Type B pancreatic cell (in vitro differentiated cells): ENCODE measurements around the gene THOC1. TPM values are rescaled to one million over a fixed set of nuclear protein-coding genes. Genes with fewer than 3 reads are reported as not detected.

Source experiments
- DNase-seq: peaks from one replicate; pipeline ENCODE4 v3.0.0; 2021; ENCODE audit warnings: mixed read lengths; ENCODE audit not compliant: unreplicated experiment; ENCODE audit errors: extremely low spot score
- H3K27ac Mint-ChIP-seq: 2 replicates; pipeline ENCODE4 v1.8.0; 2021; ENCODE audit warnings: mild to moderate bottlenecking, mixed read lengths
- H3K27me3 Mint-ChIP-seq: 2 replicates; pipeline ENCODE4 v1.8.0; 2021; ENCODE audit warnings: mixed read lengths
- H3K36me3 Mint-ChIP-seq: 2 replicates; pipeline ENCODE4 v1.8.0; 2021; ENCODE audit warnings: mixed read lengths
- H3K4me1 Mint-ChIP-seq: one replicate; pipeline ENCODE4 v1.8.0; 2021; ENCODE audit warnings: mixed read lengths; ENCODE audit not compliant: unreplicated experiment
- H3K4me3 Mint-ChIP-seq: 2 replicates; pipeline ENCODE4 v1.8.0; 2021; ENCODE audit warnings: mild to moderate bottlenecking, mixed read lengths
- H3K9me3 Mint-ChIP-seq: 2 replicates; pipeline ENCODE4 v1.8.0; 2021; ENCODE audit warnings: mixed read lengths
- CTCF ChIP-seq: fragments of 200-600 bp; sonication (generic); conservative IDR thresholded peaks from 2 replicates; pipeline ENCODE4 v1.5.0; 2021; ENCODE audit warnings: antibody characterized with exemption, mild to moderate bottlenecking
- total RNA-seq: library from RNA; stranded (reverse); gene quantifications from 2 replicates; pipeline ENCODE4 v1.2.1, GENCODE V29; 2021; ENCODE audit warnings: low replicate concordance

THOC1 gene
- total RNA-seq, 1 donor from 2014 or later, result 58.3 TPM

GRCh38 chr18:274313-274712, 6.5 kb upstream of the THOC1 start:
- no peak overlapping the region for H3K27ac Mint-ChIP-seq
- H3K4me3 Mint-ChIP-seq, result no peak overlapping the region
- no peak for DNase-seq
- no peaks in the 10 kb centered on the region for H3K9me3 Mint-ChIP-seq
- no peaks in the 10 kb centered on the region for H3K36me3 Mint-ChIP-seq
- no peak for TF ChIP-seq CTCF
- peaks cover 7% of the 10 kb centered on the region for H3K4me1 Mint-ChIP-seq
- no peaks in the 10 kb centered on the region for H3K27me3 Mint-ChIP-seq

GRCh38 chr18:273525-273924, 5.7 kb upstream of the THOC1 start:
- no peak overlapping the region for H3K27ac Mint-ChIP-seq
- no peak overlapping the region for H3K4me3 Mint-ChIP-seq
- H3K4me1 Mint-ChIP-seq, result peaks cover 9% of the 10 kb centered on the region
- H3K9me3 Mint-ChIP-seq, result no peaks in the 10 kb centered on the region
- H3K27me3 Mint-ChIP-seq, result no peaks in the 10 kb centered on the region
- no peak for TF ChIP-seq CTCF
- no peak for DNase-seq
- no peaks in the 10 kb centered on the region for H3K36me3 Mint-ChIP-seq

DNA sequence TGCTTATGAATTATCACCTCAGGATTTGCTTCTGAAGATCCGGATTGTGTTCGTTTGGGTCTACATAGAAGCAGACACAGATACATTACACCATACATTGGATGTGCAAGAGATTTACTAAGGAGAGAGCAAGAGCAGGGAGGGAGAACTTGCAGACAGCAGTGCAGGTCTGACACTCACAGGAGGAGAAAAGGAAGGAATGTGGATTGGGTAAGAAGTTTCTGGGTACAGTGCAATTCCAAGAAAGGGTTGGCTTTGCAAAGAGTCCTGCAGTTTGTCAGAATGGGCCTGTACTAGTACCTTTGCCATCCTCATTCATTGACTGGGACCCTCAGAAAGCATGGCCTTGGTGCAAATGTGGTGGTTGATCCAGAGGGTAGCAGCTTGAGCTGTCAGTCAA, 4.8 kb upstream of the THOC1 start:
- H3K9me3 Mint-ChIP-seq, result no peaks in the 10 kb centered on the region
- H3K36me3 Mint-ChIP-seq, result no peaks in the 10 kb centered on the region
- H3K27ac Mint-ChIP-seq, result no peak overlapping the region
- H3K27me3 Mint-ChIP-seq, result no peaks in the 10 kb centered on the region
- H3K4me3 Mint-ChIP-seq, result no peak overlapping the region
- peaks cover 9% of the 10 kb centered on the region for H3K4me1 Mint-ChIP-seq
- TF ChIP-seq CTCF, result no peak
- no peak for DNase-seq

DNA sequence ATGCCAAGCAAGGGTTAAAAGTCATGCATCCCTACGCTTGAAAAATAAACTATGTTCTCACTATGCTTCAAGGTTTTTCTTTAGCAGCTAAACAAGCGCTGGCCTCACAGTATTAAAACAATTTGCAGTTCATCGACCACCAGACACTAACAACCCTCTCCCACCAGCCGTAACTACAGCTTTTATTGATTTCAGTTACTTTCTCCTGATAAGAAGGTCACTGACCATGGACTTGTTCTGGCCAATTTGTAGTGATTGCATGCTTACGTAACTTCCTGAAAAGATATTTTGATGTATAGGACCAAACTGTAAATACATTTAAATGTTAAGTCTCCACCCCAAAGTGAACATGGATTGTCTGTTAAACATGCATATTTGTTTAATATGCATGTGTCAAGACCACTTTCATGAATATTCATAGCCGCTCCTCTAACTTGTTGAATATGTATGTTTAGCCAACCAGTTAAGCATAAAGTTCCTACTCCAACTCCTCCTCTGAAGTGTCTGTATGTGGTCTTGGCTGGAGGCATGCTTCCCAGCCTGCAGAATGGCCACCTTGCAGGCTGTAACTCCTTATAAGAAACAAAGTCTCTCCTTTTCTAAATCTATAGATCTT, 1.7 kb upstream of the THOC1 start:
- Mint-ChIP-seq H3K9me3 (no peaks in the 10 kb centered on the region), H3K27me3 (no peaks in the 10 kb centered on the region), H3K4me1 (peaks cover 13% of the 10 kb centered on the region), H3K4me3 (peak overlapping the region; percentile 100), H3K36me3 (no peaks in the 10 kb centered on the region), H3K27ac (peak overlapping the region; percentile 100)
- TF ChIP-seq CTCF, result no peak
- no peak for DNase-seq

DNA sequence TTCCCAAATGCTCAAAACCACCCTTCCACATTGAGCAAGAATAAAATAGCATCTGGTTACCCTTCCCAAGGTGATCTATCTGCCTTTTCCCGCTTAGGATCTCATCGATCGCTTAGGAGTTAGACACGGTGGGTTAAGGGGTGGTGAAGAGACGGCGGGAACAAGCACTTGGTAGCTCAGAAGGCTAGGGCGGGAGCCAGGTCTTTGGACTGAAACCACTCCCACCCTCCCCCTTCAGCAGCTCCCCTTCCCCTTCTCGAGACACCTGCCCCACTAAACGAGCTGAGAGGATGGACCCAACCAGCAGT, 513 bp downstream of the THOC1 start:
- TF ChIP-seq CTCF, result no peak
- DNase-seq, result no peak

More for the DNA sequence above, 513 bp downstream of the THOC1 start:
- Mint-ChIP-seq H3K9me3 (no peaks in the 10 kb centered on the region), H3K4me3 (peak overlapping the region; percentile 100), H3K36me3 (peaks cover 13% of the 10 kb centered on the region), H3K4me1 (peaks cover 13% of the 10 kb centered on the region), H3K27ac (peak overlapping the region; percentile 100), H3K27me3 (no peaks in the 10 kb centered on the region)
